CD1c-positive myeloid dendritic cell (primary cell): Measurements from ENCODE around the gene ADAMTSL5.

Source experiments
- DNase-seq: peaks from one replicate; pipeline ENCODE4 v3.0.0-alpha.2; 2016; ENCODE audit errors: extremely low spot score

The ADAMTSL5 gene

GRCh38 chr19:1467490-1468273, 45.1 kb downstream of the ADAMTSL5 start:
- no peak for DNase-seq

- DNase-seq = no peak
These were observed 45.7 kb downstream of the ADAMTSL5 start for GRCh38 chr19:1467215-1467489.

- DNase-seq = no peak
These were observed 46.2 kb downstream of the ADAMTSL5 start for GRCh38 chr19:1466461-1467214.

GRCh38 chr19:1466018-1466460, 46.8 kb downstream of the ADAMTSL5 start:
- DNase-seq = no peak

- peak; percentile 51 for DNase-seq
These were observed 47.4 kb downstream of the ADAMTSL5 start for GRCh38 chr19:1465191-1466016.

GRCh38 chr19:1461862-1462261, 51.0 kb downstream of the ADAMTSL5 start:
- no peak for DNase-seq

- DNase-seq = no peak
These were observed 52.5 kb downstream of the ADAMTSL5 start for GRCh38 chr19:1460033-1460995.

GRCh38 chr19:1459479-1459878, 53.3 kb downstream of the ADAMTSL5 start:
- peak; percentile 72 for DNase-seq

GRCh38 chr19:1457892-1458291, 54.9 kb downstream of the ADAMTSL5 start:
- DNase-seq = no peak

- no peak for DNase-seq
These were observed 55.6 kb downstream of the ADAMTSL5 start for GRCh38 chr19:1457031-1457739.

GRCh38 chr19:1456121-1456900, 56.5 kb downstream of the ADAMTSL5 start:
- no peak for DNase-seq

GRCh38 chr19:1455336-1456120, 57.3 kb downstream of the ADAMTSL5 start:
- peak; percentile 70 for DNase-seq
